ENCODE results near the gene TRA2A. TPM values are rescaled to one million over a fixed set of nuclear protein-coding genes. Genes with fewer than 3 reads are reported as not detected.
A peak's percentile ranks its signal among the peaks of the same experiment; 100 is the strongest.

The TRA2A gene
- total and polyA plus RNA-seq, 9 of the 15 experiments (the other 6 are each of a cell fraction or from before 2014, with no cell fraction given), result 22.7 to 210 (median 73.9) TPM

- TF ChIP-seq DIDO1 (tag; IDR thresholded peaks at IDR 0.05; ENCODE audit: low read depth) (peak; percentile 56; the same call in 1 of the 2 replicates), JUN (IDR thresholded peaks at IDR 0.05; ENCODE audit: borderline replicate concordance, low read depth, low read length) (peak; percentile 23; the same call in 1 of the 2 replicates), JUN (CRISPR knock-in tag; IDR thresholded peaks at IDR 0.05; ENCODE audit: borderline replicate concordance) (no peak), HDAC8 (tag; IDR thresholded peaks at IDR 0.05) (no peak), MAFF (IDR thresholded peaks at IDR 0.05; ENCODE audit: low read length) (0 out of 2 replicates have a peak, but pooled peaks have one; percentile 0), TRIM28 (IDR thresholded peaks at IDR 0.05) (peak; percentile 71; the same call in 1 of the 2 replicates), PHTF2 (CRISPR knock-in tag; IDR thresholded peaks at IDR 0.05) (no peak), ZNF311 (CRISPR knock-in tag; IDR thresholded peaks at IDR 0.05) (no peak), HOXB6 (CRISPR knock-in tag; IDR thresholded peaks at IDR 0.05; ENCODE audit: borderline replicate concordance) (no peak), NCOA2 (IDR thresholded peaks at IDR 0.05; ENCODE audit: partially characterized antibody in 2 of 2) (no peak), KDM2B (CRISPR knock-in tag; IDR thresholded peaks at IDR 0.05) (no peak), ELF2 (CRISPR knock-in tag; IDR thresholded peaks at IDR 0.05) (no peak), KLF1 (tag; IDR thresholded peaks at IDR 0.05) (0 out of 2 replicates have a peak, but pooled peaks have one; percentile 20), GABPB2 (CRISPR knock-in tag; conservative IDR thresholded peaks at IDR 0.05) (no peak), GABPB1 (CRISPR knock-in tag; IDR thresholded peaks at IDR 0.05) (no peak), SMARCB1 (IDR thresholded peaks at IDR 0.05; ENCODE audit: insufficient read length, low read depth) (no peak), BHLHE40 (IDR thresholded peaks at IDR 0.05; ENCODE audit: low read length) (peak; percentile 99), PHF21A (IDR thresholded peaks at IDR 0.05; ENCODE audit: borderline replicate concordance, low read depth) (peak; percentile 96; the same call in 1 of the 2 replicates), SMARCC2 (IDR thresholded peaks at IDR 0.05; ENCODE audit: low read depth) (no peak), RB1 (IDR thresholded peaks at IDR 0.05; ENCODE audit: low read depth) (no peak), SRSF9 (IDR thresholded peaks at IDR 0.05; ENCODE audit: borderline replicate concordance, low read depth, low read length) (no peak), ZFP30 (CRISPR knock-in tag; IDR thresholded peaks at IDR 0.05; ENCODE audit: borderline replicate concordance) (no peak), CREM (IDR thresholded peaks at IDR 0.05; ENCODE audit: low read depth) (peak; percentile 43; the same call in 1 of the 2 replicates), FIP1L1 (IDR thresholded peaks at IDR 0.05; ENCODE audit: low read depth, low read length, poor library complexity, severe bottlenecking) (no peak), ZNF699 (CRISPR knock-in tag; IDR thresholded peaks at IDR 0.05; ENCODE audit: insufficient replicate concordance) (no peak), ZBTB1 (CRISPR knock-in tag; IDR thresholded peaks at IDR 0.05; ENCODE audit: borderline replicate concordance, low read depth) (no peak), ELK1 (CRISPR knock-in tag; IDR thresholded peaks at IDR 0.05) (no peak), SMAD4 (CRISPR knock-in tag; conservative IDR thresholded peaks at IDR 0.05) (peak; percentile 80)
- TF ChIP-seq, protein P1, sequence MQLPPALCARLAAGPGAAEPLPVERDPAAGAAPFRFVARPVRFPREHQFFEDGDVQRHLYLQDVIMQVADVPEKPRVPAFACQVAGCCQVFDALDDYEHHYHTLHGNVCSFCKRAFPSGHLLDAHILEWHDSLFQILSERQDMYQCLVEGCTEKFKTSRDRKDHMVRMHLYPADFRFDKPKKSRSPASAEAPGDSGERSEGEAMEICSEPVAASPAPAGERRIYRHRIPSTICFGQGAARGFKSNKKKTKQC (CRISPR knock-in tag; IDR thresholded peaks at IDR 0.05), result peak; percentile 51; the same call in 1 of the 2 replicates
- TF ChIP-seq, protein P2, sequence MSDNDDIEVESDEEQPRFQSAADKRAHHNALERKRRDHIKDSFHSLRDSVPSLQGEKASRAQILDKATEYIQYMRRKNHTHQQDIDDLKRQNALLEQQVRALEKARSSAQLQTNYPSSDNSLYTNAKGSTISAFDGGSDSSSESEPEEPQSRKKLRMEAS (CRISPR knock-in tag; IDR thresholded peaks at IDR 0.05), result peak; percentile 82
Observed at GRCh38 chr7:23470330-23471105, 61.3 kb downstream of the TRA2A start, which contains the start of gene IGF2BP3 (continued).

All from K562 (cell line).